C1 segment of cervical spinal cord (tissue), 14 donors: ENCODE results near the gene KAZN.

Source experiments
- DNase-seq, 14 donors: peaks; one replicate each; lab custom pipeline; 2025; lab: John Stamatoyannopoulos, UW

Gene KAZN

DNA sequence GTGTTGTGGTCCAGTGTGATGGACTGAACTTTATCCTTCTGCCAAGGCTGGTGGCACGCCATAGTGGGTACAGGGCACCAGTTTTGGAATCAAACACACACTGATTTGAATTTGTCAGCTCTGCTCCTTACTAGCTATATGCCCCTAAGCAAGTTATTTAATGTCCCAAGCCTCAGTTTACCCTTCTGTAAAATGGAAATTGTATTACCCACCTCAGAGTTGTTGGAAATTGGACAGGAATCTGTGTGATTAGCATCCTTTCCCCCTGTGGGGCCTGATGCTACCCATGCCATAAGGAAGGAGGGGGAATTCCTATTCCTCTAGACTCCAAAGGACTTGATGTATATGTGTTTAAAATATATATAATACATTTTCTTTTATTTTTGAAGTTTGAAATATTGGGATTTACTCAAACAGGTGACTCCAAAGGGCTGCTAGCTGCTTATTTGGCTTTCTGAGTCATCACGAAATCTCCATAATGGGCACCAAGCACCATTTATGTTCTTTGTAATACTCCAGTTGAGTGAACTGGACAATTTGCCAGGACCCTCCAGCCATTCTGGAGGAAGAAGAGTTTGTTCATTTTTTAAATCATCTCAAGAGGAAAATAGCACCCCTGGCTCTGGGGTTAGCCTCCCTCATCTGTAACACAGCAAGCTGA, 330.5 kb downstream of the KAZN start:
- DNase-seq: no peak

GRCh38 chr1:14929547-14930246, 331.2 kb downstream of the KAZN start:
- peak in 3 of 14 donors; percentile 25 to 68 (median 40) for DNase-seq

DNA sequence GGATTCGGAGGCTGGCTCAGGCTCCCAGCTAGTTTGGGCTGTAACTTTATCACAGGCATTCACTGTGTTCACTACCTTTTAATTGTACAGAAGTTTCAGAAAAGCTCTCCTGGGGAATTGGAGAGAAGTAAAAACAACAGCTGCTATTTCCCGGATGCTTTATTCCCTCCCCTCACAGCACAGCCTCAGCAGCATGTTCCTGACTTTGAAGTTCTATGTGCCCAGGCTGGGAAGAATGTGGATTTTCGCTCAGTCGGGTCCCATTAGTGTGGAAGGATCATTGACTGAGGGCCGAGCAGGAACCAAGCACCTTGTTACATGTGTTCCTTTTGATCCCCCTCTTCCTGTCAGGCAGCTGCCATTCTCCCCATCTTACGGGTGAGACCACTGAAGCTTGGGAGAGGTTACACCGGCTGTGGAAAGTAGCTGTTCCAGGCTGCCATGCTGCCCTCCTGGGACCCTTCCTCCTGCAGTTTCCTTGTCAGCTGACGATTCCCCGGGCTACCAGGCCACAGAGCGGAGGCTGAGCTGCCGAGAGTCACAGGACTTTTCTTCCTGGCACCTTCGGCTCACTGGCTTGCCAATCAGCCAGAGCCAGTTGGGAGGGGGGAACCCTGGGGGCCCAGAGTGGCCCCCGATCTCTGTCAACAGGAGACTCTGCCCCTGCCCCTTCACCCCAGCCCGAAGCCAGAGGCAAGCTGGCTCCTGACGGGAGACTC, 331.9 kb downstream of the KAZN start:
- DNase-seq: peak in 6 of 14 donors; percentile 16 to 54 (median 30)

DNA sequence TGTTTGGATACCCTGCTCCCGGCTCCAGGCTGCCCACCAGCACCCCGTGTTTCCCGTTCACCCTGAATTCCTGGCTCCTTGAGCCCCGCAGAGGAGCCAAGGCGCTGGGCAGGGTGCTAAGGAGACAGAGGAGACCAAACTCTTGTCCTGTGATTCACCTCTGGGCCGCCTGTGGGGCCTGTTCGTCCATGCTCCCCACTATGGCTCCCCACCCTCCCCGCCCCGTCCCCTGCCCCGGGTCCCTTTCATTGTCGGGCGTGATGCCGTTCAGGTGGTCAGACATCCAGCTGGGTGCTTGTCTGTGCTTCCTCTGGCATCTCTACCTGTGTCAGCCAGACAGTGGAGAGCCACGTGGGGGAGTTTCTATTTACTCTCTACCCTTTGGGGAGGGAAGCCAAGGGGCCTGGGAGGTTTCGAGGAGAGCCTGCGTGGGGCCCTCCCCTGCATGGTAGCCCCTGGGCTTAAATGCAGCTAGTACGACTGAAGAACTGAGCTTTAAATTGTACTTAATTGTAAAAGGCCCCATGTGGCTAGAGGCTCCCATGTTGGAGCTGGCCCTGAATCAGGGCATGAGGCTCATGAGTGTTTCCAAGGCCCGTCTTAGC, 333.7 kb downstream of the KAZN start:
- DNase-seq: peak in 1 of 14 donors; percentile 39

DNA sequence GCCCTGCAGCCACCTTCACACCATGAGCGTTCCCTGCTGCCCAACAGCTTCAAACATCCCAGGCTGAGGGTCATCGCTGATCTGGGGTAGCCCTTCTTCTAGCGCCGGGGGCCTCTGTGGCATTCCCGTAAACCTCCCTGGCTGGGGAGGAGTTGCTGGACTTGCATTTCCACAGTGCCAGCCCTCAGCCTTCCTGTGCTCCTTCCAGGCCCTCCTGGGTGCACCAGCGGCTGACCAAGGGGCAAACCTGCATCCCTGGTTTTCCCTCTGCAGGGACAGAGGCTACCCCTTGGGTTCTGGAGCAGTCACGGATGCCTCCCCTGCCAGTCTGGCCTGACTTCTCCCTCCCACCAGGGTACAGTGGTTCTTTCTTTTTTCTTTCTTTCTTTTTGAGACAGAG, 336.4 kb downstream of the KAZN start:
- peak in 1 of 14 donors; percentile 25 for DNase-seq

DNA sequence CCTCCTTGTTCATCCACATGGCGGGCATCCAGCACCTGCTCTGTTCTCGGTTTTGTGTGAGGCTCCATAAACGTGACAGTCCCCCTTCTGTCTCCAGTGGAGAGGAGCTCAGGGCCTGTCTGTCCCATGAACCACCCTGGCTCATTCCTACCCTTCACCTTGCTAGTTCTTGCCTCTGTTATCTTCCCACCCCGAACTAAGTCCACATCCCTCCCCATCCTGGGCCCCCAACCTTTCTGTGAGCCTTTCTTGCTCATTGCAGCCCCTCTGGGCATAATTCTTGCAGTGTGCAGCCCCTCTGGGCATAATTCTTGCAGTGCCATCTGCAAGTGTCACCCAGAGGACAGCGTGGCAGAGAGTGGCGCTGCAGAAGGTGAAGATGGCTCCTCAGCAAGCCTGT, 338.3 kb downstream of the KAZN start:
- no peak for DNase-seq

DNA sequence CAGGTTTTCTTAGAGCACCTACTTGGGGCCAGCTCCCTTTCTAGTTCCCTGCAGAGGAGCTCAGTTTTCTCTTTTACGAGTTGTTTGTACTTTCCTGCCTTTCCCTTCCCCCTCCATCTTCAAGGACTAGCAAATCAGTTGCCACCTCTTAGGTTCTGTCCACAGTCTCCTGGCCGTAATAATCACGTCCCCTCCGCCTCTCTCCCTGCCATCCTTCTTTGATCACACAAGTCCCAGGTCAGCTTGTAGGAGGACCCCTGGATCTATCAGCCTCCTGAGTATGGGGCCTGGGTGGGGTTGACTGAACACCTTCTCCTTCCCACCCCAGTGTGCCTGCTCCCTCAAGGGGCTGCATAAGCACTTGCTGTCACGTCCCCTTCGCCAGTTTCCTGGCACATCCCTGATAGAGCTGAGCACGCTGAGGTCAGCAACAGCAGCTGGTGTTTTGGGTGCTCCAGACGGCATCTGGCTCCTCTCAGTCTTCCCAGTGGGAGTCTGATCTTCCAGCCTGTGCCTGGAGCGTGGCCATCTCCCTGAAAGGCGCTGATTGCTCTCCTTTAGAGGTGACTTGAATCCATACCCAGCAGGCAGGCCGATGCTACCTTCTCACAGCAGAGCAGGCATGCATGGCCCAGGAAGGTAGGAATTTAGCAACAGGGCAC, 338.9 kb downstream of the KAZN start:
- no peak for DNase-seq

DNA sequence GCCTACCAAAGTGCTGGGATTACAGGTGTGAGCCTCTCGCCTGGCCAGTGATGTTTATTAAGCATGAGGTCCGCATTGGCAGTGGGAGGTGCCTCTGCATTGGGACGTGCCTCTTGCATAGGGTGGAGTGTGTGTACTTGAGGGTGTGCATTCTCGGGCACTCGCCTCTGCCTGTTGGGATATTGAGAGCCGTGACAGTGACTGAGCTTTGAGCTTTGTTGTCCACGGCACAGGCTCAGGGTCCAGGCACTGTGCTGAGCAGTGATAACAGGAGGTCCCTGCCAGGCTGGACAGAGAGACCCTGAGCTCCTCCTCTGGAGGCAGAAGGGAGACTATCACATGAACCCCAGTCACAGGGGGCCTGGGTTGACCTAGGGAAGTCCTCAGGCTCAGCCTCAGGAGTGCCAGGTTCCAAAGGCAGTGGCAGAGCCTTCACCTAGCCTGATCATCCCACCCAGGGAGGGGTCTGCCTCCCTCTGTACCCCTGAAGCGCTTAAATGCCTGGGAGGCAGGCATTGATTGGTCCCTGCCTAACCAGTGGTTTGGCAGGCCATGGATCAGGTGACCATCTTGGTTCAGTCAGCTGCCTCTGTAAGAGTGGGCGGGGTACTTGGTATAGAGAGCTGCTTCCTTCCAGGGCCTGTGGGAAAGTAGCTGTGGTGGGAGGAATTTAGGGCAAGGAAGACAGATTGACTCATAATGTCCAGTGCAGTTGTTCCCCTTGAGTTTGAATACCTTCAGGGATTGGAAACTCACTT, 341.2 kb downstream of the KAZN start:
- DNase-seq: no peak

GRCh38 chr1:14940285-14940870, 341.9 kb downstream of the KAZN start:
- DNase-seq: no peak

DNA sequence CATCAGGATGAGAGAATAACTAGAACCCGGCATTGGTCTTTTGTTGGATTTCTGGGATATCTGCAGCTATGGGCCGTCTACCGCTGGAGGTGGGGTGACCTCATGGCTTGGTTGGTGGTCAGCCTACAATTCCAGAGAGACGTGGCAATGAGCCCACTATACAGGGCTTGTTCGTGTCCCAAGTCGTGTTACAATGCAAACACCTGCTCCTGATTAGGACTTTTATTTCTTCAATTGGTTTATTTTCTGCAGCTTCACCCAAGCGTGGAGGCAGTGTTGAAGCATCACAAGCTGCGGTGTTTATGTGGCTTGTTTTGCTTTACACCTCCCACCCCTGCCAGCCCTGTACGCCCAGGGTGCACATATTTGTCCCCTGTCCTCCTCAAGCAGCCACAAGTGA, 343.4 kb downstream of the KAZN start:
- DNase-seq: no peak

DNA sequence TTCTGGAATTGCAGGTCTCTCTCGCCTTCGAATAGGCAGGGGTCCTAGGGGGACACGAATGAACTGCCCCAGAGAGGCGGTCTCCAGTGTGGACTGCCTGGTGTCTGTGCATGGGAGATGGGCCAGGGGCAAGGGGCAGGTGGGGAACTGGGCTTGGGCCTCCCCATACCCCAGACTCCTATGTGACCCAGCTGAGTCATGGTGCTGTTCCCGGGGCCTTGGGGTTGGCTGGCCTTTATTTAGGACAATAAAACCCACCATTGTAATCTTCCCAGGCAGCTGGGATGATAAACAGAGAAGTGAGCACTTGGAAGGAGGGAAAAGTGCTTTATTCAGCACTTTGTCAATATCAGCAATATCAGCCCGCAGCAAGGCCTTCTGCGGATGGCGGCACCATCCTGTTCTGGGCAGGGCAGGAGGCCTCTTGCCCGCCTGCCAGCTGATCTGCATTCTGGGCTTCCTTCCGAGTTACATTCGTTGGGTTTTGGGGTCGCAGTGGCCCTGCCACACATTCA, 346.0 kb downstream of the KAZN start:
- peak in 9 of 14 donors; percentile 54 to 73 (median 67) for DNase-seq

DNA sequence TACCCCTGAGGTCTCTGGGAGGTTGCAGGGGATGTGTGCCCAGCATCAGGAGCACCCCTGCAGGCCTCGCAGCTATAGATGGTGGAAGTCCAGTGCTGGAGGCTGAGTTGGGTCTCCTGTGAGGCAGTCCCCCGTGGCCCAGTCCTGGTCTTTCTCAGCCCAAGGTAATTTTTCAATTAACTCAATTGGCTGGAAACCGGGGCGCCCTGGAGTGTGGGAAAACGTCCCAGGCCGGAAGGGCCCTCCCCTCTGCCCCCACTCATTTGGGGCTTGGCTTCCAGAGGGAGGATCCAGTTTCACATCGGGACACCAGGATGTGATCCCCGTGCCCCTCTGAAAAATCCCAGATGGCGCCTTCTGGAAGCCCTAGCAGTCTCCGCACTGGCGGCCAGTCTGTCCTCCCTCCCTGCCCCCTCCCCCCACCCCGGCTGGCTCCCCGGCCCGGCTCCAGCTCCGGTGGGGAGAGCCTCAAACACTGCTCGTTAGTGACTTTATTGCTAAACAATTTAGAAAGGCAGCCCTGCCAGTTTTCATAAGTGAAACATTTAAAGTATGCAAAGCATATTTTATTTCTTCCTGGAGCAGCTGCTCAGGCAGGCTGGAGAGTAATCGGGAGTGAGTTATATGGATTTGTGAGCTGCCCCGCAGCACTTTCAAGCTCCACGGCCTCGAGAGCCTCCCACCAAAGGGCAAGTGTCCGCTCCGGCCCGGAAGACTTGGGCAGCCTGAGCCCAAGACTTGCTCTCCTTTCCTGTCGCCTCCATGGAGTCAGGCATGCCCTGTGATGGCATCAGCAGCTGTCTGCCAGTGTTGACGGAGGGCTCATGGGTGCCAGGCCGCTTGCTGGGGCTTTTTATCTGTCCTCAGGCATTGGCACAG, 346.9 kb downstream of the KAZN start:
- peak in 12 of 14 donors; percentile 43 to 84 (median 62) for DNase-seq

- DNase-seq: no peak
Measured at GRCh38 chr1:14946011-14946359, 347.5 kb downstream of the KAZN start.

DNA sequence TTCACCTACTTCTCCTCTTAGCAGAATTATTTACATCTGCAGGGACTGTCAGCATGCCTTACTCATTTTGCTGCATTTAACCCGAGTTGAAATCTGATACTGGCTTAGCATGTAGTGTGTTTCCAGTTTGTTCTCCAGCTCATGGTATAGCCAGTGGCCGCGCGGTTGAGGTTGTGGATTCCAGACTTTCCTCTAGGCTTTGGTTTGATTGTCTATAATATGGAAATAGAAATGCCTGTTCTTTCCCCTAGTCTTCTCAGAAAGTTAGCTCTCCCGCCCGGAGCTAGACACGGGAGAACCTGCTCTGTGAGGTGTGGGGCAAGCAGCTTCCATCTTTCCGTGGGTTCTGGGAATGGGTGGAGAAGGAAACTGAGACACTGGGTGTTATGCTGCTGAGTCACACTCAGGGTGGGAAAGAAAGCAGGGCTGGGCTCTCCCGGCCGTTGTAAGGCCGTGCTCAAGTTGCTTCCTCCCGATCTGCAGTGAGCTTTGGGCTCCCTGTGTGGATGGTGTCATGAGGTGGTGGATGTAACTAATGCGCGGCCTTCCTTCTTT, 348.3 kb downstream of the KAZN start:
- no peak for DNase-seq

DNA sequence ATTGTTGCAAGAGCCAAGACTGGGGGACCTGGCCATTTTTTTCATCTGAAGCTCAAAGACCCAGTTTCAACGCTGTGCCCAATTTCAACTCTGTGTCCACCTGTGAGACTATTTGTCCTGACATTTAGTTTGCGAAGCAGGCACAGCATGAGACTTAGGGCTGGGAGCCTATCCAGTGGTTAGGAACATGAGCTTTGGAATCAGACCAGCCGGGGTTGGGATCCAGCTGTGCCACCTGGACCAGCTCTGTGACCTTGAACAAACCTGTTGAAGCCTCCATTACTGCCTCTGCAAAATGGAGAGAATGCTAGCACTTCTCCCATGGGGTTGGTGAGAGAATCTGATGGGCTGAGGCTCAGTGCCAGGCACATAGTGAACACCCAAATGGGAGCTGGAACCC, 348.9 kb downstream of the KAZN start:
- no peak for DNase-seq

DNA sequence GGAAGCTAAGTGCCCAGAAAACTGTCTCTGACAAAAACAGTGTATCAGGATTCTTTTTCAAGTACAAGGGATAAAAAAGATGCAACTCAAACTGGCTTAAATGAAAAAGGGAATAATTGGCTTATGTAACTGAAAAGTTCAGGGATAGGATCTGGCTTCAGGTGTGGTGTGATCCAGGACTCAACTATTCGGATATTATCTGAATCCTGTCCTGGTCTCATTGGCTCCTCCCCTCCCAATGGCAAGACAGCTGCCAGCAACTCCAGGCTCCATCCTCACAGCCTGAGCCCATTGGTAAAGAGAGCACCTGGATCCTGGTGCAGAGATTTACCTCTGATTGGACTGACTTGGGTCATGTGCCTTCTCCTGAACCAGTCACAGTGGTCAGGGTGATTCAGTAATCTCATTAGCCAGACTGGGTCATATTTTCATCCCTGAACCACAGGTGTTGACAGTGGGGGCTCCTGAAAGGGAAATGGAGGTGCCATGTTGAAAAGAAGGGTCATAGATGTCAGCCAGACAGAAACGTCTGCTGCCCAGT, 349.7 kb downstream of the KAZN start:
- DNase-seq: no peak

GRCh38 chr1:14949270-14949835, 350.9 kb downstream of the KAZN start:
- DNase-seq: peak in 1 of 14 donors; percentile 74
